Vagina (tissue), 2 donors: Measurements from ENCODE around the gene VDAC1. TPM values are rescaled to one million over a fixed set of nuclear protein-coding genes. Genes with fewer than 3 reads are reported as not detected.

Source experiments
- DNase-seq, 2 donors: peaks; one replicate each; pipeline ENCODE4 v3.0.0-alpha.2; 2017; ENCODE audit errors: extremely low spot score in 2 of 2
- H3K27ac ChIP-seq: fragments of 200-600 bp; sonication (generic); one replicate; pipeline ENCODE4 v1.5.1; 2019
- H3K27me3 ChIP-seq: fragments of 200-600 bp; sonication (generic); one replicate; pipeline ENCODE4 v1.5.1; 2019
- H3K36me3 ChIP-seq, 2 donors: fragments of 200-600 bp; sonication (generic); one replicate each; pipeline ENCODE4 v1.5.1; 2017 to 2019
- H3K4me1 ChIP-seq: fragments of 200-600 bp; sonication (generic); one replicate; pipeline ENCODE4 v1.5.1; 2019
- H3K4me3 ChIP-seq, 2 donors: fragments of 200-600 bp; sonication (generic); 1 replicate in 1 of 2; 2 replicates in 1 of 2; pipeline ENCODE4 v1.5.1; 2016 to 2019
- H3K9me3 ChIP-seq: fragments of 200-600 bp; sonication (generic); one replicate; pipeline ENCODE4 v1.5.1; 2019
- POLR2A ChIP-seq, 2 donors: fragments of 450-650 bp; IDR thresholded peaks; one replicate each; pipeline ENCODE4 v1.6.1; 2017; ENCODE audit warnings: antibody characterized with exemption in 2 of 2, mild to moderate bottlenecking in 2 of 2, moderate library complexity in 2 of 2
- POLR2AphosphoS5 ChIP-seq, 2 donors: sonication (generic); formaldehyde crosslinking; IDR thresholded peaks; one replicate each; pipeline ENCODE4 v1.9.0; 2017; ENCODE audit warnings: antibody characterized with exemption in 2 of 2, mild to moderate bottlenecking in 2 of 2, low read depth in 1 of 2; ENCODE audit not compliant: insufficient read depth in 1 of 2
- intact Hi-C: fragments of 100-400 bp; cut with DNase I; formaldehyde crosslinking; loops from one replicate; pipeline ENCODE4 v1.15.1; 2023
- total RNA-seq: library from RNA; depleted of rRNA; stranded (reverse); fragments of >200 nt; gene quantifications from one replicate; pipeline ENCODE4 v1.2.3, GENCODE V29; 2016
- TF ChIP-seq, protein P1 (sequence below), 3 experiments: fragments of 450-650 bp in 2 of 3; fragments of 200-600 bp in 1 of 3; sonication (generic) in 1 of 3; IDR thresholded peaks; one replicate each; pipeline ENCODE4 v1.5.1; 2017 to 2019; ENCODE audit warnings: antibody characterized with exemption in 3 of 3, mild to moderate bottlenecking in 2 of 3, moderate library complexity in 2 of 3

The VDAC1 gene
- total RNA-seq, 1 donor from 2014 or later: 95.3 TPM

DNA sequence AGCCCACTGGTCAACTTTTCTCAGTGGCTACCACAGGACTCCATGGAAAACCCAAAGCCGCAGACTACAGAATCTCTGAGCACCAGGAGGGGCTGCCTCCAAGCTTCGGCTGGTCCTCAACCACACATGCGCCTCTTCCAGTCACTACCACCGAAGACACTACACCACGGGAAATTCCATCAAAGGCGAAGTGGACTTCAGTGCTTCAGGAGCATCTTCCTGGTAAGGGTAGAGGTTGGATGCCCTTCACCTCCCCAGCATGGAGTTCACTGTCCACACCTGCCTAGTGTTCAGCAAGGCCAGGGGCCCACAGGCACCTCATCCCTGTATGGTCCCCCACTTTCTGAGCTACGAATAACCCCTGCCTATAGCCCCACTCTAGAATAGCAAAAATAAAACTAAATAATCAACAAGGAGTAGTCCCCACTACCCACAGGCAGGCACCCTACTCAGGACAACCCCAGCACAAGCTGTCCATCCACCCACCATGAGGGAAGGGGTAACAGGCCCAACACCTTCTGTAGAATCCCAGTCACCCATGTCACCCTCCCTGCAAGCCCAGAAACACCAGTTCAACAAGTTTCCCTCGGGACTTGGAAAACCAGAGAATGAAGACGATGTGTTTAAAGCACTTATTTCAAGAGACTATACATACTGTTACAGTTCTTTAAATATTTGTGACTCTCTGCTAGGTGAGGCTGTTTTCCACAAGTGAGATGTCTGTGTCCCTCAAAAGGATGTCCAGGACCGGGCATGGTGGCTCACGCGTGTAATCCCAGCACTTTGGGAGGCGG lies 2.6 kb downstream of the VDAC1 start:
- Histone ChIP-seq H3K27me3 (no peaks in the 10 kb centered on the region), H3K27ac (peak overlapping the region; percentile 97), H3K4me1 (peaks cover 69% of the 10 kb centered on the region), H3K4me3 (peak overlapping the region in 1 of 2 donors; percentile 72), H3K36me3 (no peaks in the 10 kb centered on the region), H3K9me3 (no peaks in the 10 kb centered on the region)
- no peak for DNase-seq
- TF ChIP-seq POLR2AphosphoS5 (IDR thresholded peaks at IDR 0.05; ENCODE audit: insufficient read depth in 1 of 2, low read depth in 1 of 2) (no peak), POLR2A (IDR thresholded peaks at IDR 0.05) (no peak)
- TF ChIP-seq, protein P1, sequence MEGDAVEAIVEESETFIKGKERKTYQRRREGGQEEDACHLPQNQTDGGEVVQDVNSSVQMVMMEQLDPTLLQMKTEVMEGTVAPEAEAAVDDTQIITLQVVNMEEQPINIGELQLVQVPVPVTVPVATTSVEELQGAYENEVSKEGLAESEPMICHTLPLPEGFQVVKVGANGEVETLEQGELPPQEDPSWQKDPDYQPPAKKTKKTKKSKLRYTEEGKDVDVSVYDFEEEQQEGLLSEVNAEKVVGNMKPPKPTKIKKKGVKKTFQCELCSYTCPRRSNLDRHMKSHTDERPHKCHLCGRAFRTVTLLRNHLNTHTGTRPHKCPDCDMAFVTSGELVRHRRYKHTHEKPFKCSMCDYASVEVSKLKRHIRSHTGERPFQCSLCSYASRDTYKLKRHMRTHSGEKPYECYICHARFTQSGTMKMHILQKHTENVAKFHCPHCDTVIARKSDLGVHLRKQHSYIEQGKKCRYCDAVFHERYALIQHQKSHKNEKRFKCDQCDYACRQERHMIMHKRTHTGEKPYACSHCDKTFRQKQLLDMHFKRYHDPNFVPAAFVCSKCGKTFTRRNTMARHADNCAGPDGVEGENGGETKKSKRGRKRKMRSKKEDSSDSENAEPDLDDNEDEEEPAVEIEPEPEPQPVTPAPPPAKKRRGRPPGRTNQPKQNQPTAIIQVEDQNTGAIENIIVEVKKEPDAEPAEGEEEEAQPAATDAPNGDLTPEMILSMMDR (IDR thresholded peaks at IDR 0.05): no peak
- intact Hi-C loops: no loop called here

- no peaks in the 10 kb centered on the region for H3K9me3 ChIP-seq
- DNase-seq: no peak
- peaks cover 77% of the 10 kb centered on the region for H3K4me1 ChIP-seq
- intact Hi-C loops: no loop called here
- no peaks in the 10 kb centered on the region for H3K36me3 ChIP-seq
- no peak overlapping the region for H3K4me3 ChIP-seq
- TF ChIP-seq, protein P1 (IDR thresholded peaks at IDR 0.05): no peak
- TF ChIP-seq POLR2AphosphoS5 (IDR thresholded peaks at IDR 0.05; ENCODE audit: insufficient read depth in 1 of 2, low read depth in 1 of 2) (no peak), POLR2A (IDR thresholded peaks at IDR 0.05) (no peak)
- no peak overlapping the region for H3K27ac ChIP-seq
- H3K27me3 ChIP-seq: no peaks in the 10 kb centered on the region
Observed at GRCh38 chr5:134000696-134001453, 3.9 kb downstream of the VDAC1 start.

DNA sequence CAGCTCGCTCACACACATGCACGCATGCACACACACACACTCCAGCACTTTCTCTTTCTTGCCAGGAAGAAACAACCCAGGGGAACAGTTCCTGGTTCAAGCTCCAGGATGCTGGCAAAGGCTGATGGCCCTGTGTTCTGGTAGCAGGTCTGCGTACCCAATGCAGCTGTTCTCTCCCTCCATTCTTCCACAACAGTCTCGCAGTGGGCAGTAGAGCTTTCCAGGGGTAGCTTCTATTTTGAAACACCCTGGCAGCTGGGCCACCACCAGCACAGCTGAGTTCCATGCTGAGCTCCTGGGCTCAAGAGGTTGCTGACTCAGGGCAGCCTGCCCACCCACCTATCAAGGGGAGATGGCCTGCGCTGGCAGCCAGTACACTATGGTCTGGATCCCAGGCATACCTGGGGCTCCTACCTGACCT lies 4.7 kb downstream of the VDAC1 start:
- Histone ChIP-seq H3K4me3 (no peak overlapping the region), H3K9me3 (no peaks in the 10 kb centered on the region), H3K36me3 (no peaks in the 10 kb centered on the region), H3K27me3 (no peaks in the 10 kb centered on the region), H3K27ac (no peak overlapping the region), H3K4me1 (peaks cover 79% of the 10 kb centered on the region)
- TF ChIP-seq POLR2A (IDR thresholded peaks at IDR 0.05) (no peak), POLR2AphosphoS5 (IDR thresholded peaks at IDR 0.05; ENCODE audit: insufficient read depth in 1 of 2, low read depth in 1 of 2) (no peak)
- TF ChIP-seq, protein P1 (IDR thresholded peaks at IDR 0.05): no peak
- no peak for DNase-seq
- intact Hi-C loops: no loop called here

- no peak for DNase-seq
- no peak overlapping the region for H3K4me3 ChIP-seq
- no peaks in the 10 kb centered on the region for H3K27me3 ChIP-seq
- intact Hi-C loops: no loop called here
- H3K36me3 ChIP-seq: no peaks in the 10 kb centered on the region
- H3K27ac ChIP-seq: no peak overlapping the region
- peaks cover 91% of the 10 kb centered on the region for H3K4me1 ChIP-seq
- no peak for TF ChIP-seq POLR2A (IDR thresholded peaks at IDR 0.05)
- TF ChIP-seq POLR2AphosphoS5 (IDR thresholded peaks at IDR 0.05; ENCODE audit: insufficient read depth in 1 of 2, low read depth in 1 of 2): no peak
- TF ChIP-seq, protein P1 (IDR thresholded peaks at IDR 0.05): no peak
- H3K9me3 ChIP-seq: no peaks in the 10 kb centered on the region
Observed at GRCh38 chr5:133998807-133999206, 6.0 kb downstream of the VDAC1 start.
